OCI-LY3 (cell line): Measurements from ENCODE around the gene CFAP161.

Experiments
- CTCF ChIP-seq: fragments of 200-600, 300-600 bp; sonication (generic); IDR thresholded peaks from 2 replicates; pipeline ENCODE4 v1.5.1; 2014; ENCODE audit warnings: antibody characterized with exemption, low read length, low read depth
- EZH2phosphoT487 ChIP-seq: fragments of 200-600 bp; shearing (Covaris generic); IDR thresholded peaks from 2 replicates; pipeline ENCODE4 v1.6.1; 2018; ENCODE audit warnings: antibody characterized with exemption, mixed run types, low read depth

- TF ChIP-seq CTCF (no peak), EZH2phosphoT487 (no peak)
Observed at GRCh38 chr15:81085898-81086297, 48.2 kb upstream of the CFAP161 start.
